Measurements from ENCODE around the gene DGKZ. TPM values are rescaled to one million over a fixed set of nuclear protein-coding genes. Genes with fewer than 3 reads are reported as not detected.
A peak's percentile ranks its signal among the peaks of the same experiment; 100 is the strongest.

Gene DGKZ
- total and polyA plus RNA-seq, 4 donors: 33.3 to 63.2 (median 44.1) TPM

GRCh38 chr11:46309814-46310259, 37.4 kb upstream of the DGKZ start:
- no peaks in the 10 kb centered on the region for H3K27me3 ChIP-seq (ENCODE audit: control insufficient read depth in 3 of 3, insufficient read depth in 3 of 3, low read length in 2 of 3)
- H3K27ac ChIP-seq (ENCODE audit: low read depth in 1 of 2, low read length in 1 of 2): no peak overlapping the region
- 48 to 62% methylated on average over 4 of the region's 4 CpGs for WGBS, 2 donors
- ATAC-seq (ENCODE audit: insufficient read depth, low FRiP score) (no peak), DNase-seq (no peak)
- no peaks in the 10 kb centered on the region for H3K9me3 ChIP-seq (ENCODE audit: control insufficient read depth in 4 of 4, insufficient read depth in 3 of 4, low read length in 3 of 4)
- H3K36me3 ChIP-seq (ENCODE audit: control insufficient read depth in 4 of 4, insufficient read depth in 4 of 4, low read length in 4 of 4): peaks cover 0 to 17% (median 8%) of the 10 kb centered on the region in 4 donors
- no peak overlapping the region for H3K9ac ChIP-seq (ENCODE audit: insufficient read depth in 1 of 2, low read length in 2 of 2)
- TF ChIP-seq, protein P1, sequence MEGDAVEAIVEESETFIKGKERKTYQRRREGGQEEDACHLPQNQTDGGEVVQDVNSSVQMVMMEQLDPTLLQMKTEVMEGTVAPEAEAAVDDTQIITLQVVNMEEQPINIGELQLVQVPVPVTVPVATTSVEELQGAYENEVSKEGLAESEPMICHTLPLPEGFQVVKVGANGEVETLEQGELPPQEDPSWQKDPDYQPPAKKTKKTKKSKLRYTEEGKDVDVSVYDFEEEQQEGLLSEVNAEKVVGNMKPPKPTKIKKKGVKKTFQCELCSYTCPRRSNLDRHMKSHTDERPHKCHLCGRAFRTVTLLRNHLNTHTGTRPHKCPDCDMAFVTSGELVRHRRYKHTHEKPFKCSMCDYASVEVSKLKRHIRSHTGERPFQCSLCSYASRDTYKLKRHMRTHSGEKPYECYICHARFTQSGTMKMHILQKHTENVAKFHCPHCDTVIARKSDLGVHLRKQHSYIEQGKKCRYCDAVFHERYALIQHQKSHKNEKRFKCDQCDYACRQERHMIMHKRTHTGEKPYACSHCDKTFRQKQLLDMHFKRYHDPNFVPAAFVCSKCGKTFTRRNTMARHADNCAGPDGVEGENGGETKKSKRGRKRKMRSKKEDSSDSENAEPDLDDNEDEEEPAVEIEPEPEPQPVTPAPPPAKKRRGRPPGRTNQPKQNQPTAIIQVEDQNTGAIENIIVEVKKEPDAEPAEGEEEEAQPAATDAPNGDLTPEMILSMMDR (IDR thresholded peaks at IDR 0.05; ENCODE audit: control extremely low read depth, extremely low read depth): no peak
- H3K4me3 ChIP-seq: no peak overlapping the region
- H3K4me1 ChIP-seq (ENCODE audit: control insufficient read depth in 5 of 5, insufficient read depth in 5 of 5, low read length in 5 of 5): no peaks in the 10 kb centered on the region

- WGBS, 2 donors: 53 to 54% methylated on average over 16 of the region's 16 CpGs
Measured at GRCh38 chr11:46315033-46315738, 32.1 kb upstream of the DGKZ start.

GRCh38 chr11:46315783-46316563, 31.3 kb upstream of the DGKZ start:
- DNase-seq: peak in 1 of 3 donors; percentile 29
- Histone ChIP-seq H3K4me3 (no peak overlapping the region), H3K9me3 (ENCODE audit: control insufficient read depth in 4 of 4, insufficient read depth in 3 of 4, low read length in 3 of 4) (no peaks in the 10 kb centered on the region), H3K9ac (ENCODE audit: insufficient read depth in 1 of 2, low read length in 2 of 2) (no peak overlapping the region), H3K4me1 (ENCODE audit: control insufficient read depth in 5 of 5, insufficient read depth in 5 of 5, low read length in 5 of 5) (peaks cover 0 to 4% (median 0%) of the 10 kb centered on the region in 5 donors), H3K27ac (ENCODE audit: low read depth in 1 of 2, low read length in 1 of 2) (no peak overlapping the region), H3K36me3 (ENCODE audit: control insufficient read depth in 4 of 4, insufficient read depth in 4 of 4, low read length in 4 of 4) (peaks cover 2 to 28% (median 14%) of the 10 kb centered on the region in 4 donors), H3K27me3 (ENCODE audit: control insufficient read depth in 3 of 3, insufficient read depth in 3 of 3, low read length in 2 of 3) (no peaks in the 10 kb centered on the region)
- TF ChIP-seq, protein P1 (IDR thresholded peaks at IDR 0.05; ENCODE audit: control extremely low read depth, extremely low read depth): no peak
- no peak for ATAC-seq (ENCODE audit: insufficient read depth, low FRiP score)
- WGBS, 2 donors: 89 to 94% methylated on average over 12 of the region's 12 CpGs

More at GRCh38 chr11:46315033-46315738, 32.1 kb upstream of the DGKZ start:
- H3K27me3 ChIP-seq (ENCODE audit: control insufficient read depth in 3 of 3, insufficient read depth in 3 of 3, low read length in 2 of 3): no peaks in the 10 kb centered on the region
- TF ChIP-seq, protein P1 (IDR thresholded peaks at IDR 0.05; ENCODE audit: control extremely low read depth, extremely low read depth): peak; percentile 76
- ATAC-seq (ENCODE audit: insufficient read depth, low FRiP score) (peak; percentile 66), DNase-seq (peak; percentile 65 to 73 (median 69))
- H3K27ac ChIP-seq (ENCODE audit: low read depth in 1 of 2, low read length in 1 of 2): no peak overlapping the region
- no peak overlapping the region for H3K9ac ChIP-seq (ENCODE audit: insufficient read depth in 1 of 2, low read length in 2 of 2)
- H3K4me1 ChIP-seq (ENCODE audit: control insufficient read depth in 5 of 5, insufficient read depth in 5 of 5, low read length in 5 of 5): peaks cover 0 to 4% (median 0%) of the 10 kb centered on the region in 5 donors
- H3K9me3 ChIP-seq (ENCODE audit: control insufficient read depth in 4 of 4, insufficient read depth in 3 of 4, low read length in 3 of 4): no peaks in the 10 kb centered on the region
- no peak overlapping the region for H3K4me3 ChIP-seq
- H3K36me3 ChIP-seq (ENCODE audit: control insufficient read depth in 4 of 4, insufficient read depth in 4 of 4, low read length in 4 of 4): peaks cover 2 to 28% (median 15%) of the 10 kb centered on the region in 4 donors

Measured in lung (tissue), 12 donors.